Adipocyte (in vitro differentiated cells): ENCODE data around the gene CSPG4.
"Not testable (repeated sequence)": the region's sequence is repeated elsewhere in the genome, so short reads cannot be mapped to it uniquely, and the experiment has no call there.

Source experiments
- DNase-seq: peaks from one replicate; pipeline ENCODE4 v3.0.0-alpha.2; 2015; ENCODE audit warnings: low read depth
- H3K27me3 ChIP-seq: replicated peaks from 2 replicates; pipeline ENCODE4 v1.7.0; 2013; ENCODE audit warnings: mild to moderate bottlenecking, low read length, moderate library complexity; ENCODE audit not compliant: control insufficient read depth, insufficient read depth
- H3K36me3 ChIP-seq: 2 replicates; pipeline ENCODE4 v1.7.0; 2013; ENCODE audit warnings: low read length, mild to moderate bottlenecking, moderate library complexity; ENCODE audit not compliant: control insufficient read depth, insufficient read depth, severe bottlenecking
- H3K4me1 ChIP-seq: 2 replicates; pipeline ENCODE4 v1.7.0; 2013; ENCODE audit warnings: mild to moderate bottlenecking, low read length, moderate library complexity; ENCODE audit not compliant: control insufficient read depth, insufficient read depth
- H3K4me3 ChIP-seq: 2 replicates; pipeline ENCODE4 v1.7.0; 2013; ENCODE audit warnings: mild to moderate bottlenecking, low read length, moderate library complexity
- H3K9ac ChIP-seq: 2 replicates; pipeline ENCODE4 v1.7.0; 2013; ENCODE audit warnings: mild to moderate bottlenecking, low read length, moderate library complexity
- H3K9me3 ChIP-seq: 2 replicates; pipeline ENCODE4 v1.7.0; 2013; ENCODE audit warnings: mild to moderate bottlenecking, low read length, moderate library complexity; ENCODE audit not compliant: control insufficient read depth

CSPG4 gene

GRCh38 chr15:75633922-75634321 lies 78.7 kb downstream of the CSPG4 start:
- DNase-seq, H3K9ac ChIP-seq, H3K9me3 ChIP-seq, H3K4me3 ChIP-seq, H3K36me3 ChIP-seq, H3K27me3 ChIP-seq: not testable (repeated sequence)
- peaks cover 30% of the 10 kb centered on the region for H3K4me1 ChIP-seq

- Histone ChIP-seq H3K27me3 (no peaks in the 10 kb centered on the region), H3K4me1 (peaks cover 12% of the 10 kb centered on the region), H3K36me3 (no peaks in the 10 kb centered on the region), H3K4me3 (no peak overlapping the region), H3K9ac (no peak overlapping the region), H3K9me3 (no peaks in the 10 kb centered on the region)
- DNase-seq: no peak
Observed at GRCh38 chr15:75631935-75632334, 80.7 kb downstream of the CSPG4 start.

DNA sequence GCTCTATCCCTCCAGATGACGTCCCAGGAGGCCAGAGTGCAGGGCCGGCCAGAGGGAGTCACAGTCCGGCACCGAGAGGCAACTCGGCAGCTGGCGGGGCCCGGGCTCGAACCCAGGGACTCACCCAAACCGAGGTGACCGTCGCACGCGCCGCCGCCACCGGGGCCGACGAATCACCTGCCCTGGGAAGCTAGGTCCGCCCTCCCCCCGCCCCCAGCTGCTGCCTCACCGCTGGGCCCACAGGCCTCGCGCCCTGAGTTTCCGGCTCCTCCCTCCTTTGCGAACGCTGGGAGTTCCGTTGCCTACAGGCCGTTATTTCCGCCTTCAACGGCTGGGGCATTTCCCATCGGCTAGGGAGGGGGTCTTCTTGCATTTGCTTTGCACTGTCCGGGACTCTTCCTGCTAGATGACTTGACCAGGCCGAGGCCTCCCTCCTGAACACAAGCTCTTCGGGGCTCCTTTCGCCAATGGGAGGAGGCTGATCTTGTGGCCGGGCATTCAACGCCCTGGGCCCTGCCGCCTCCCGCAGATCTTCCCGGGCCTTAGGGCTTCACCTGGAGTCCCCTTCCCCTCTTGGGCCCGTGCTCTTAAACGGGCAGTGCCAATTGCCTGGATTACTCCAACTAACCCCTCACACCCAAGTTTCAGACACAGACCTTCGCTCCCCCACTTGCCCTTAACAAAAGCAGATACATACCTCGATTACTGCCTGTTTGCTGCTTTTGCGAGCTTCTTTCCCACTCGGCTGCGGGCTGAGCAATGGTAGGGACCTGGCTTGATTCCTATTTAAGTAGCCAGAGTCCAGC lies 86.9 kb downstream of the CSPG4 start, which contains the start of gene SNUPN:
Gene SNUPN (minus strand): TSS at position 184 of the 806 bp plus-strand sequence. CDS start 4,674 bp downstream, outside the sequence.
- Histone ChIP-seq H3K36me3 (no peaks in the 10 kb centered on the region), H3K4me3 (peak within 1 kb of the TSS; percentile 98), H3K9ac (peak within 1 kb of the TSS; percentile 100), H3K27me3 (no peaks in the 10 kb centered on the region), H3K9me3 (no peaks in the 10 kb centered on the region), H3K4me1 (peaks cover 16% of the 10 kb centered on the region)
- peak; percentile 94 for DNase-seq
